ENCODE data around the gene NAA80.

NAA80 gene

GRCh38 chr3:50298836-50299637, at the start of gene NAA80, which contains the start of gene HYAL3:
NAA80 (minus strand) TSS chr3:50299405; CDS start chr3:50297463, 1,942 bp downstream.
HYAL3 (minus strand) TSS chr3:50299405; CDS start chr3:50295602, 3,803 bp downstream.
- DNase-seq (ENCODE audit: low read depth): peak; percentile 100
- H3K36me3 ChIP-seq (ENCODE audit: control insufficient read depth, insufficient read depth, low read length, severe bottlenecking): no peaks in the 10 kb centered on the region
- no peaks in the 10 kb centered on the region for H3K9me3 ChIP-seq (ENCODE audit: control insufficient read depth, low read length)
- peak within 1 kb of the TSS; percentile 87 for H3K4me3 ChIP-seq (ENCODE audit: low read length)
- H3K4me1 ChIP-seq (ENCODE audit: control insufficient read depth, insufficient read depth, low read length): peaks cover 22% of the 10 kb centered on the region
- H3K9ac ChIP-seq (ENCODE audit: low read length): peak within 1 kb of the TSS; percentile 95
- no peaks in the 10 kb centered on the region for H3K27me3 ChIP-seq (replicated peaks; ENCODE audit: control insufficient read depth, insufficient read depth, low read length)

- Histone ChIP-seq H3K9ac (ENCODE audit: low read length) (no peak overlapping the region), H3K36me3 (ENCODE audit: control insufficient read depth, insufficient read depth, low read length, severe bottlenecking) (peaks cover 9% of the 10 kb centered on the region), H3K4me3 (ENCODE audit: low read length) (no peak overlapping the region), H3K4me1 (ENCODE audit: control insufficient read depth, insufficient read depth, low read length) (peaks cover 29% of the 10 kb centered on the region), H3K27me3 (replicated peaks; ENCODE audit: control insufficient read depth, insufficient read depth, low read length) (no peaks in the 10 kb centered on the region), H3K9me3 (ENCODE audit: control insufficient read depth, low read length) (no peaks in the 10 kb centered on the region)
- peak; percentile 86 for DNase-seq (ENCODE audit: low read depth)
These were observed 48.1 kb upstream of the NAA80 start for GRCh38 chr3:50347187-50347813.

- H3K27me3 ChIP-seq (replicated peaks; ENCODE audit: control insufficient read depth, insufficient read depth, low read length): no peaks in the 10 kb centered on the region
- H3K36me3 ChIP-seq (ENCODE audit: control insufficient read depth, insufficient read depth, low read length, severe bottlenecking): peaks cover 9% of the 10 kb centered on the region
- peak within 1 kb of the TSS; percentile 73 for H3K9ac ChIP-seq (ENCODE audit: low read length)
- peak; percentile 67 for DNase-seq (ENCODE audit: low read depth)
- H3K9me3 ChIP-seq (ENCODE audit: control insufficient read depth, low read length): no peaks in the 10 kb centered on the region
- peak within 1 kb of the TSS; percentile 76 for H3K4me3 ChIP-seq (ENCODE audit: low read length)
- H3K4me1 ChIP-seq (ENCODE audit: control insufficient read depth, insufficient read depth, low read length): peaks cover 26% of the 10 kb centered on the region
These were observed 46.5 kb upstream of the NAA80 start, which contains the start of gene ZMYND10 for GRCh38 chr3:50345586-50346234. ZMYND10 (minus strand) TSS chr3:50345732; CDS start chr3:50345579, 153 bp downstream.

- Histone ChIP-seq H3K9me3 (ENCODE audit: control insufficient read depth, low read length) (no peaks in the 10 kb centered on the region), H3K4me3 (ENCODE audit: low read length) (peak overlapping the region; percentile 76), H3K27me3 (replicated peaks; ENCODE audit: control insufficient read depth, insufficient read depth, low read length) (no peaks in the 10 kb centered on the region), H3K36me3 (ENCODE audit: control insufficient read depth, insufficient read depth, low read length, severe bottlenecking) (peaks cover 9% of the 10 kb centered on the region), H3K4me1 (ENCODE audit: control insufficient read depth, insufficient read depth, low read length) (peaks cover 25% of the 10 kb centered on the region), H3K9ac (ENCODE audit: low read length) (peak overlapping the region; percentile 73)
- no peak for DNase-seq (ENCODE audit: low read depth)
These were observed 45.8 kb upstream of the NAA80 start for GRCh38 chr3:50345008-50345407.

- H3K9me3 ChIP-seq (ENCODE audit: control insufficient read depth, low read length): no peaks in the 10 kb centered on the region
- peaks cover 35% of the 10 kb centered on the region for H3K4me1 ChIP-seq (ENCODE audit: control insufficient read depth, insufficient read depth, low read length)
- H3K27me3 ChIP-seq (replicated peaks; ENCODE audit: control insufficient read depth, insufficient read depth, low read length): no peaks in the 10 kb centered on the region
- H3K9ac ChIP-seq (ENCODE audit: low read length): no peak overlapping the region
- DNase-seq (ENCODE audit: low read depth): no peak
- H3K4me3 ChIP-seq (ENCODE audit: low read length): no peak overlapping the region
- H3K36me3 ChIP-seq (ENCODE audit: control insufficient read depth, insufficient read depth, low read length, severe bottlenecking): peaks cover under 1% of the 10 kb centered on the region
These were observed 43.8 kb upstream of the NAA80 start for GRCh38 chr3:50342813-50343633.

- Histone ChIP-seq H3K27me3 (replicated peaks; ENCODE audit: control insufficient read depth, insufficient read depth, low read length) (no peaks in the 10 kb centered on the region), H3K4me1 (ENCODE audit: control insufficient read depth, insufficient read depth, low read length) (peaks cover 39% of the 10 kb centered on the region)
- no peak for DNase-seq (ENCODE audit: low read depth)
These were observed 42.9 kb upstream of the NAA80 start for GRCh38 chr3:50341996-50342650.

GRCh38 chr3:50341537-50341936, 42.3 kb upstream of the NAA80 start:
- Histone ChIP-seq H3K4me1 (ENCODE audit: control insufficient read depth, insufficient read depth, low read length) (peaks cover 39% of the 10 kb centered on the region), H3K27me3 (replicated peaks; ENCODE audit: control insufficient read depth, insufficient read depth, low read length) (no peaks in the 10 kb centered on the region), H3K9ac (ENCODE audit: low read length) (peak overlapping the region; percentile 89), H3K36me3 (ENCODE audit: control insufficient read depth, insufficient read depth, low read length, severe bottlenecking) (no peaks in the 10 kb centered on the region), H3K9me3 (ENCODE audit: control insufficient read depth, low read length) (no peaks in the 10 kb centered on the region), H3K4me3 (ENCODE audit: low read length) (peak overlapping the region; percentile 80)
- DNase-seq (ENCODE audit: low read depth): no peak

More at GRCh38 chr3:50341996-50342650, 42.9 kb upstream of the NAA80 start:
- Histone ChIP-seq H3K36me3 (ENCODE audit: control insufficient read depth, insufficient read depth, low read length, severe bottlenecking) (no peaks in the 10 kb centered on the region), H3K9me3 (ENCODE audit: control insufficient read depth, low read length) (no peaks in the 10 kb centered on the region), H3K9ac (ENCODE audit: low read length) (peak overlapping the region; percentile 89), H3K4me3 (ENCODE audit: low read length) (no peak overlapping the region)

- Histone ChIP-seq H3K36me3 (ENCODE audit: control insufficient read depth, insufficient read depth, low read length, severe bottlenecking) (no peaks in the 10 kb centered on the region), H3K27me3 (replicated peaks; ENCODE audit: control insufficient read depth, insufficient read depth, low read length) (no peaks in the 10 kb centered on the region), H3K9me3 (ENCODE audit: control insufficient read depth, low read length) (no peaks in the 10 kb centered on the region), H3K4me1 (ENCODE audit: control insufficient read depth, insufficient read depth, low read length) (peaks cover 44% of the 10 kb centered on the region), H3K9ac (ENCODE audit: low read length) (peak within 1 kb of the TSS; percentile 89), H3K4me3 (ENCODE audit: low read length) (peak within 1 kb of the TSS; percentile 80)
- DNase-seq (ENCODE audit: low read depth): no peak
These were observed 41.5 kb upstream of the NAA80 start, which contains the start of gene RASSF1 for GRCh38 chr3:50340448-50341329. RASSF1 (minus strand) TSS chr3:50340836; CDS start chr3:50340805, 31 bp downstream.

- Histone ChIP-seq H3K9ac (ENCODE audit: low read length) (peak overlapping the region; percentile 89), H3K4me3 (ENCODE audit: low read length) (peak overlapping the region; percentile 80), H3K4me1 (ENCODE audit: control insufficient read depth, insufficient read depth, low read length) (peaks cover 45% of the 10 kb centered on the region), H3K9me3 (ENCODE audit: control insufficient read depth, low read length) (no peaks in the 10 kb centered on the region), H3K36me3 (ENCODE audit: control insufficient read depth, insufficient read depth, low read length, severe bottlenecking) (no peaks in the 10 kb centered on the region), H3K27me3 (replicated peaks; ENCODE audit: control insufficient read depth, insufficient read depth, low read length) (no peaks in the 10 kb centered on the region)
- no peak for DNase-seq (ENCODE audit: low read depth)
These were observed 40.9 kb upstream of the NAA80 start for GRCh38 chr3:50340147-50340447.

All from adipocyte (in vitro differentiated cells).